HuH-7 (cell line): ENCODE measurements around the gene HASPIN.

ENCODE experiments used
- DNase-seq: peaks from one replicate; pipeline ENCODE4 v3.0.0; 2011; ENCODE audit warnings: low spot score

The HASPIN gene

GRCh38 chr17:3738562-3739295 lies 15.0 kb downstream of the HASPIN start:
- DNase-seq: no peak

- no peak for DNase-seq
These were observed 15.9 kb downstream of the HASPIN start for GRCh38 chr17:3739422-3740124.

GRCh38 chr17:3740611-3741073 lies 16.9 kb downstream of the HASPIN start:
- DNase-seq: no peak

- DNase-seq: no peak
These were observed 20.3 kb downstream of the HASPIN start for GRCh38 chr17:3744014-3744413.

- DNase-seq: no peak
These were observed 21.4 kb downstream of the HASPIN start for GRCh38 chr17:3745071-3745470.

- DNase-seq: no peak
These were observed 24.1 kb downstream of the HASPIN start for GRCh38 chr17:3747805-3748204.

- DNase-seq: no peak
These were observed 24.9 kb downstream of the HASPIN start for GRCh38 chr17:3748576-3748975.

- no peak for DNase-seq
These were observed 26.6 kb downstream of the HASPIN start for GRCh38 chr17:3750296-3750695.

- DNase-seq: no peak
These were observed 27.2 kb downstream of the HASPIN start for GRCh38 chr17:3750926-3751325.

- no peak for DNase-seq
These were observed 28.1 kb downstream of the HASPIN start for GRCh38 chr17:3751836-3752235.

- DNase-seq: no peak
These were observed 29.9 kb downstream of the HASPIN start for GRCh38 chr17:3753624-3754023.

- no peak for DNase-seq
These were observed 30.4 kb downstream of the HASPIN start for GRCh38 chr17:3754066-3754457.

GRCh38 chr17:3754458-3755334 lies 31.0 kb downstream of the HASPIN start:
- DNase-seq: no peak

- DNase-seq: no peak
These were observed 31.8 kb downstream of the HASPIN start for GRCh38 chr17:3755335-3756030.

GRCh38 chr17:3759597-3760216 lies 36.0 kb downstream of the HASPIN start:
- no peak for DNase-seq

GRCh38 chr17:3761036-3761917 lies 37.6 kb downstream of the HASPIN start:
- DNase-seq: no peak

- no peak for DNase-seq
These were observed 38.2 kb downstream of the HASPIN start for GRCh38 chr17:3761918-3762380.

- no peak for DNase-seq
These were observed 39.4 kb downstream of the HASPIN start for GRCh38 chr17:3762922-3763776.

GRCh38 chr17:3763777-3764170 lies 40.1 kb downstream of the HASPIN start:
- DNase-seq: no peak
